Peyer's patch (tissue), 4 donors: ENCODE results near the gene SMARCB1. TPM values are rescaled to one million over a fixed set of nuclear protein-coding genes. Genes with fewer than 3 reads are reported as not detected.
A peak's percentile ranks its signal among the peaks of the same experiment; 100 is the strongest.

Experiments
- DNase-seq, 3 donors: peaks; one replicate each; pipeline ENCODE4 v3.0.0-alpha.2; 2017 to 2019
- H3K27ac ChIP-seq, 4 donors: fragments of 200-600 bp; sonication (generic); one replicate each; pipeline ENCODE4 v1.5.1; 2016 to 2019
- H3K27me3 ChIP-seq, 2 donors: fragments of 200-600 bp; sonication (generic); one replicate each; pipeline ENCODE4 v1.5.1; 2019
- H3K36me3 ChIP-seq, 3 donors: fragments of 200-600 bp; sonication (generic); one replicate each; pipeline ENCODE4 v1.5.1; 2016 to 2019
- H3K4me1 ChIP-seq, 4 donors: fragments of 200-600 bp; sonication (generic); one replicate each; pipeline ENCODE4 v1.5.1; 2016 to 2019
- H3K4me3 ChIP-seq, 4 donors: fragments of 200-600 bp; sonication (generic); 1 replicate in 3 of 4; 2 replicates in 1 of 4; pipeline ENCODE4 v1.5.1; 2016 to 2019; ENCODE audit warnings: mild to moderate bottlenecking in 1 of 4
- H3K9me3 ChIP-seq, 4 donors: fragments of 200-600 bp; sonication (generic); one replicate each; pipeline ENCODE4 v1.5.1; 2016 to 2019; ENCODE audit warnings: mild to moderate bottlenecking in 1 of 4
- POLR2A ChIP-seq, 2 donors: fragments of 450-650 bp; IDR thresholded peaks; one replicate each; pipeline ENCODE4 v1.5.1; 2017; ENCODE audit warnings: antibody characterized with exemption in 2 of 2, mild to moderate bottlenecking in 2 of 2, moderate library complexity in 2 of 2
- total RNA-seq, 4 donors: library from RNA; depleted of rRNA; stranded (reverse); fragments of >200 nt; gene quantifications; one replicate each; pipeline ENCODE4 v1.1.0, GENCODE V29; 2016
- TF ChIP-seq, protein P1 (sequence below), 6 experiments: fragments of 450-650 bp in 4 of 6; fragments of 200-600 bp in 2 of 6; sonication (generic) in 1 of 6; IDR thresholded peaks; one replicate each; pipeline ENCODE4 v1.5.1; 2017 to 2019; ENCODE audit warnings: antibody characterized with exemption in 6 of 6, mild to moderate bottlenecking in 3 of 6, moderate library complexity in 1 of 6

SMARCB1 gene
- total RNA-seq, 4 donors from 2014 or later: 45.7 to 94.9 (median 77.0) TPM

DNA sequence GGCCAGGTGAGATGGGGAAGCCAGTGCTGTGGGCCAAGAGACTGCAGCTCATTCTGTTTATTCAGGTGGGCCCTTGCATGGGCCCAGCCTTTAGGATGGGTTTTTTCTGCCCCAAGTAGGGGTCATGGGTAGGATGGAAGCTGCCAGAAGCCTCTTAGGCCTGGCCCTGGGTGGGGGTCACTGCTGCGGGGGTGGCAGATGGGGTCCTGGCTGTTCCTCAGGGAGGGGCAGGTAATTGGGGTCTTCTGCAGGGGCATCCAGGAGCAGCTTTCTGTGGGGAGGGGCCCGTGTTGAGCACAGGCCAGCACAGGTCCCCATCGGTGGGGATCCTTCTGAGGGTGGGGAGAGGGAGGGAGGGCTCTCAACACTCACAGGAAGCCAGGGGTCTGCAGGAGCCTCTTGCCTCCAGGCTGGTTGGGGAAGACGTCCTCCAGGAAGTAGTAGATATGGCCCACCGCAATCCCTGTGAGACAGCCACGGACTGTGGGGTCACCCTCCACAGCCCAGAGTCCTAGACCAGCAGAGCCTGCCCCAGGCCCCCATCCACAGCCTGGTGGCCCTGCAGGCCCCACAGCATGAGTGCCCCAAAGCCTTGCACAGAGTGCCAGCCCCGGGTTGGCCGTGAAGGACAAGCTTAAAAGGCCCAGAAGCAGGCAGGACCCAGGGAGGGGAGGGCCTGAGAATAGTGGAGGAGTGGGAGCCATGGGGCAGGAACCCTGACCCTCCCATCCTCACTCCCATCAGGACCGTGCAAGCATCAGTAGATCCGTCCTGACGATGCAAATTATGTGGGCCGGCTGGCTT lies 50.1 kb downstream of the SMARCB1 start:
- DNase-seq: no peak
- Histone ChIP-seq H3K27me3 (no peaks in the 10 kb centered on the region), H3K4me1 (peaks cover 0 to 18% (median 9%) of the 10 kb centered on the region in 4 donors), H3K27ac (peak overlapping the region in 2 of 4 donors; percentile 61 to 85), H3K4me3 (peak overlapping the region in 2 of 4 donors; percentile 52 to 65), H3K9me3 (no peaks in the 10 kb centered on the region), H3K36me3 (peaks cover 0 to 24% (median 0%) of the 10 kb centered on the region in 3 donors)
- TF ChIP-seq, protein P1, sequence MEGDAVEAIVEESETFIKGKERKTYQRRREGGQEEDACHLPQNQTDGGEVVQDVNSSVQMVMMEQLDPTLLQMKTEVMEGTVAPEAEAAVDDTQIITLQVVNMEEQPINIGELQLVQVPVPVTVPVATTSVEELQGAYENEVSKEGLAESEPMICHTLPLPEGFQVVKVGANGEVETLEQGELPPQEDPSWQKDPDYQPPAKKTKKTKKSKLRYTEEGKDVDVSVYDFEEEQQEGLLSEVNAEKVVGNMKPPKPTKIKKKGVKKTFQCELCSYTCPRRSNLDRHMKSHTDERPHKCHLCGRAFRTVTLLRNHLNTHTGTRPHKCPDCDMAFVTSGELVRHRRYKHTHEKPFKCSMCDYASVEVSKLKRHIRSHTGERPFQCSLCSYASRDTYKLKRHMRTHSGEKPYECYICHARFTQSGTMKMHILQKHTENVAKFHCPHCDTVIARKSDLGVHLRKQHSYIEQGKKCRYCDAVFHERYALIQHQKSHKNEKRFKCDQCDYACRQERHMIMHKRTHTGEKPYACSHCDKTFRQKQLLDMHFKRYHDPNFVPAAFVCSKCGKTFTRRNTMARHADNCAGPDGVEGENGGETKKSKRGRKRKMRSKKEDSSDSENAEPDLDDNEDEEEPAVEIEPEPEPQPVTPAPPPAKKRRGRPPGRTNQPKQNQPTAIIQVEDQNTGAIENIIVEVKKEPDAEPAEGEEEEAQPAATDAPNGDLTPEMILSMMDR (IDR thresholded peaks at IDR 0.05): no peak

DNA sequence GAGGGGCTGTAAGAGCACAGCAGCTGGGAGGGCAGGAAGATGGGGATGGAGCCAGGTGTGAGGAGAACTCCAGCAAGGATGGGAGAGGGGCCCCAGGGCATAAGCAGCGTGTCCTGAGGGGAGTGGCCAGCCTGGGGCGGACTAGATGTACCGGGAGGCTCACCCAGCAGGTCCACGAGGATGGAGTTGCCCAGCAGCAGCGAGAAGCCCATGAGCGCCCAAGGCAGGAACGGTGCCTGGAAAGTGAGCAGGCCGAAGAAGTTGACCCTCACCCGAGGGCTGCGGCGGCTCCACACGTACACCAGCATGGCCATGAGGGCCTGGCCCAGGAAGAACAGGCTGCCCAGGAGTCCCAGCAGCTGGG lies 50.7 kb downstream of the SMARCB1 start:
- H3K27ac ChIP-seq: peak overlapping the region in 2 of 4 donors; percentile 61 to 85
- TF ChIP-seq POLR2A (IDR thresholded peaks at IDR 0.05): no peak
- TF ChIP-seq, protein P1 (IDR thresholded peaks at IDR 0.05): no peak
- peak overlapping the region in 3 of 4 donors; percentile 52 to 65 (median 58) for H3K4me3 ChIP-seq
- H3K36me3 ChIP-seq: peaks cover 0 to 22% (median 0%) of the 10 kb centered on the region in 3 donors
- DNase-seq: no peak
- H3K27me3 ChIP-seq: no peaks in the 10 kb centered on the region
- H3K4me1 ChIP-seq: peaks cover 0 to 21% (median 9%) of the 10 kb centered on the region in 4 donors
- H3K9me3 ChIP-seq: no peaks in the 10 kb centered on the region

DNA sequence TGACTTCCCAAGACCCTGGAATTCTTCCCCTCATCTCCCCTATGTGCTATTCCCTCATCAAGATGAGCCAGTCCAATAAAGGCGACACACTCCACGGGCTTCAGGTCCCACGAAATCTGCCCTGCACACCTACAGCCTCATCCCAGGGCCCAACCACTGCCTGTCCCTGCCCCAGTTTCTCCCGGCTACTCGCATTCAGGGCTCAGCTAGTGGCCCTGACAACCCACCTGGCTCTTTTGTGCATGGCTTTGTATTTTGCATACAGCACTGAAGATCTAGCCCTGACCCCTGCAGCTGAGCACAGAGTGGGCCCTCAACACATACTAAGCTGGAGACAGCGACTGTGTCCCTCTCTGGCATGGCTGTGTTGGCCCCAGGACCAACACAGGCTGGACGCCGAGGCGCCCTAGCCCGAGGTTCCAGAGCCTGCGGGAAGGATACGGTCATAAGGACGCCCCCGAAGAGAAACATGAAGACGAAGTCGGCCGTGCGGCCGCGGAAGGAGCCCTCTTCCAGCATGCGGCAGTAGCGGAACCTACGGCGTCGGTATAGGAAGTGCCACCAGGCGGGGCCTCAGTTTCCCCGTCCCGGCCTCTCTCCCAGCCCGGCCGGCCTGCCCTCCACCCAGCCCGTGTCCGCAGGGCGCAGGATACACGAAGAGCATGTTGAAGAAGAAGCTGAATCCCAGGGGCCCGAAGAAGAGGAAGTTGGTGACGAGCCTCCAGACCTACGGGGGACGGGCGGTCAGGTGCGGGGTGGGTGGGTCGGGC lies 51.3 kb downstream of the SMARCB1 start:
- peak overlapping the region in 2 of 4 donors; percentile 61 to 85 for H3K27ac ChIP-seq
- DNase-seq: peak in 1 of 3 donors; percentile 54
- peak overlapping the region; percentile 43 to 65 (median 55) for H3K4me3 ChIP-seq
- TF ChIP-seq, protein P1 (IDR thresholded peaks at IDR 0.05): no peak
- H3K9me3 ChIP-seq: no peaks in the 10 kb centered on the region
- H3K4me1 ChIP-seq: peaks cover 0 to 21% (median 12%) of the 10 kb centered on the region in 4 donors
- peaks cover 0 to 21% (median 0%) of the 10 kb centered on the region in 3 donors for H3K36me3 ChIP-seq
- H3K27me3 ChIP-seq: no peaks in the 10 kb centered on the region

DNA sequence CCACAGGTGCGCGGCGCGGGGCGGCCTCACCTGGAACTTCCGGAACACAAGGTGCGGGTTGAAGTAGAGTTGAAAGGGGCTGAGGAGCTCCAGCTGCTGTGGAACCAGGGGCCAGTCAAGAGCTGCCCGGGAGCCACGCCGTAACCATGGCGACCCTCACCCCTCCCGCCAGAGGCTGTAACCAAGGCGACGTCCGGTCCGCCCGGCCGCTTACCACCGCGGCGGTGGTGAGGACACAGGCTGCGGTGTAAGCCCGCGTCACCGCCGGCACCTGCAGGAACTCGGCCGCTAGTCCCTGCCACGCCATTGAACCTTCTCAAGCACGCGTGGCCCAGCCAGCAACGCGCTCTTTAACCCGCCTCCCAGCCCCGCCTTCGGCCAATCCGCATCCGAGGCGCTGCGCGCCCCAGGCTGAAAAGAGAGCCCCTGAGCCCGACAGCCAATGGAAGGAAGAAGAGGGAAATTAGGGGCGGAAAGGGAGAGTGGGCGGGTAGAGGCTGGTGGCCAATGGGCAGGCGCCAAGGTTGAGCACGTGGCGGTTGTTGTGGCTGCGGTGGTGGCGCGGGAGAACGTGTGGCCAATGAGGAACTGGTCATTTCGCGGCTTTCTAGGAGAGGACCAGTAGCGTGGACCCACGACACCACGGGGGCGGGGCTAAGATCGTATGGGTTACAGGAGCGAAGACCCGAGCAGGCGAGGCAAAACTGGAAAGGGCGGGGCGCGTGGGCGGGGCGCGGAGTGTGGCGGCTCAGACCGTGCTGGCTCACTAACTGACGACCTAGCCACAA lies 52.1 kb downstream of the SMARCB1 start, which contains the start of gene DERL3:
Gene DERL3 (minus strand): TSS at position 326 of the 788 bp plus-strand sequence. CDS start 19 bp downstream, at position 307.
- H3K4me1 ChIP-seq: peaks cover 0 to 26% (median 15%) of the 10 kb centered on the region in 4 donors
- peak within 1 kb of the TSS; percentile 43 to 65 (median 55) for H3K4me3 ChIP-seq
- no peaks in the 10 kb centered on the region for H3K9me3 ChIP-seq
- H3K36me3 ChIP-seq: peaks cover 0 to 13% (median 0%) of the 10 kb centered on the region in 3 donors
- no peak for TF ChIP-seq POLR2A (IDR thresholded peaks at IDR 0.05)
- TF ChIP-seq, protein P1 (IDR thresholded peaks at IDR 0.05): no peak
- H3K27ac ChIP-seq: peak within 1 kb of the TSS in 3 of 4 donors; percentile 34 to 85 (median 61)
- DNase-seq: peak; percentile 99 to 100 (median 100)
- H3K27me3 ChIP-seq: no peaks in the 10 kb centered on the region

DNA sequence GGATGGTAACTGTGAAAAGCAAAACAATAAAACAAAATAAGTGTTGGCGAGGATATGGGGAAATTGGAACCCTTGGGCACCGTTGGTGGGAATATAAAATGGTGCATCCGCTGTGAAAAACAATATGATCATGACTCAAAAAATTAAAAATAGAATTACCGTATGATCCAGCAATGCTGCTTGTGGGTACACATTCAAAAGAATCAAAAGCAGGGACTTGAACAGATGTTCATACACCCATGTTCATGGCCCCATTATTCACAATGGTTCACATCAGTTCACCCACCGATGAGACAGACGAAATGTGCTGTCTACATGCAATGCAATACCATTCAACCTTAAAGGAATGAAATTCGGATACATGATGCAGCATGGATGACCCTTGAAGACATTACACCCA lies 53.3 kb downstream of the SMARCB1 start:
- Histone ChIP-seq H3K4me3 (no peak overlapping the region), H3K9me3 (no peaks in the 10 kb centered on the region), H3K27ac (peak overlapping the region in 3 of 4 donors; percentile 34 to 85 (median 61)), H3K27me3 (no peaks in the 10 kb centered on the region), H3K4me1 (peaks cover 2 to 26% (median 20%) of the 10 kb centered on the region in 4 donors), H3K36me3 (peaks cover 0 to 2% (median 0%) of the 10 kb centered on the region in 3 donors)
- no peak for DNase-seq
- no peak for TF ChIP-seq POLR2A (IDR thresholded peaks at IDR 0.05)
- TF ChIP-seq, protein P1 (IDR thresholded peaks at IDR 0.05): no peak
